MCF 10A (cell line): ENCODE data around the gene UCK2. TPM values are rescaled to one million over a fixed set of nuclear protein-coding genes. Genes with fewer than 3 reads are reported as not detected.
A peak's percentile ranks its signal among the peaks of the same experiment; 100 is the strongest.

Source experiments
- BruUV-seq: library from RNA; stranded (reverse); fragments of 400-500 nt; replicated peaks from 2 replicates; lab custom pipeline; 2021; lab: Mats Ljungman, UMichigan
- CTCF ChIA-PET: fragments of 300-600 bp; sonication (Branson Sonifier 250); formaldehyde crosslinking; extraction: SDS; loops from one replicate; lab custom pipeline; 2021; ENCODE audit warnings: antibody characterized with exemption, inconsistent platforms; lab: Yijun Ruan, JAX
- POLR2A ChIA-PET: fragments of 300-600, 350-650 bp; sonication (Branson Sonifier 250); formaldehyde crosslinking; extraction: SDS; loops from one replicate; lab custom pipeline; 2020; ENCODE audit warnings: antibody characterized with exemption, inconsistent platforms; lab: Yijun Ruan, JAX
- DNase-seq: peaks from one replicate; pipeline ENCODE4 v3.0.0-alpha.2; 2018; ENCODE audit not compliant: unreplicated experiment
- H3K27ac Mint-ChIP-seq: one replicate; pipeline ENCODE4 v1.8.0; 2022; ENCODE audit warnings: mild to moderate bottlenecking, low read depth, mixed read lengths; ENCODE audit not compliant: unreplicated experiment
- H3K27me3 Mint-ChIP-seq: one replicate; pipeline ENCODE4 v1.8.0; 2022; ENCODE audit warnings: mixed read lengths; ENCODE audit not compliant: insufficient read depth, unreplicated experiment
- H3K36me3 Mint-ChIP-seq: one replicate; pipeline ENCODE4 v1.8.0; 2022; ENCODE audit warnings: mild to moderate bottlenecking, moderate library complexity, mixed read lengths; ENCODE audit not compliant: insufficient read depth, unreplicated experiment
- H3K4me1 Mint-ChIP-seq: one replicate; pipeline ENCODE4 v1.8.0; 2022; ENCODE audit warnings: mixed read lengths; ENCODE audit not compliant: insufficient read depth, unreplicated experiment
- H3K4me3 Mint-ChIP-seq: one replicate; pipeline ENCODE4 v1.8.0; 2022; ENCODE audit warnings: mild to moderate bottlenecking, moderate library complexity, mixed read lengths; ENCODE audit not compliant: unreplicated experiment
- H3K9me3 Mint-ChIP-seq: one replicate; pipeline ENCODE4 v1.8.0; 2022; ENCODE audit warnings: mixed read lengths; ENCODE audit not compliant: unreplicated experiment
- CTCF ChIP-seq: fragments of 200-600 bp; IDR thresholded peaks from one replicate; pipeline ENCODE4 v1.8.0; 2022; ENCODE audit warnings: antibody characterized with exemption, mild to moderate bottlenecking; ENCODE audit not compliant: unreplicated experiment
- intact Hi-C: fragments of 100-400 bp; cut with micrococcal nuclease; formaldehyde crosslinking; loops from 2 replicates; pipeline ENCODE4 v1.14.1; 2022
- total RNA-seq: library from RNA; stranded (reverse); gene quantifications from 2 replicates; pipeline ENCODE4 v1.2.3, GENCODE V29; 2022

UCK2 gene
- total RNA-seq, 1 experiment from 2014 or later: 144 TPM

GRCh38 chr1:165841582-165842017, 14.2 kb downstream of the UCK2 start:
- DNase-seq: peak; percentile 54
- ChIA-PET CTCF (interaction anchor here (0.8 to 3.5 kb wide), 4 partner anchors 12 to 144 kb away, joined by 3 to 17 read pairs (median 4); partner anchors contain the start of genes ALDH9A1 and UCK2), POLR2A (interaction anchor here (0.7 to 1.9 kb wide), 6 partner anchors 12 to 211 kb away, joined by 3 to 11 read pairs (median 3); partner anchors contain the start of genes MGST3 and TMCO1)
- Mint-ChIP-seq H3K36me3 (peaks cover 8% of the 10 kb centered on the region), H3K27ac (peak overlapping the region; percentile 13), H3K27me3 (no peaks in the 10 kb centered on the region), H3K9me3 (no peaks in the 10 kb centered on the region), H3K4me3 (no peak overlapping the region), H3K4me1 (peaks cover 39% of the 10 kb centered on the region)
- intact Hi-C loops: no loop called here
- no peak for TF ChIP-seq CTCF
- BruUV-seq: no TSS peak

GRCh38 chr1:165842023-165842670, 14.7 kb downstream of the UCK2 start:
- CTCF ChIA-PET: interaction anchor here (0.6 to 3.5 kb wide), 8 partner anchors 10 to 710 kb away, joined by 3 to 17 read pairs (median 4); partner anchors contain the start of genes ALDH9A1 and UCK2

DNA sequence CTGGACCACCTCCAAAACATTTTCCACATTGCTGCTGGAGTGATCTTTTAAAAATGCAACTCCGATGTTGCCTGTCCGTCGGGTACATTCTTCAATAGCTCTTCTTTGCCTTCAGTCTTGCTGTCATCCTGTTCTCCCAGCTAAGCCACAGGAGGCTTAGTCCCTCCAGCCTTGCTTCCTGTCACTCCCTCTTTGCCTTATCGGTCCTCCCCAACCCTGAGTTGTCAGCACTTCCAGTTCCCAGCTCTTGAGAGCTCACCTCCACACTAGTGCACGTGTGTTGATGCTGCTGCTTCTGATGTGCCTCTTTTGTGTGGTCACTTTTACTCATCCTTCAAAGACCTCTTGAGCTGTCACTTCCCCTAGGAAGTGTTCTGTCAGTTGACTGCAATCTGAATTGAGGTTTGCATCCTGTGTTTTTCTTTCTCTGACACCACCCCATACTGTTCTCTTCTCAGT, 15.3 kb downstream of the UCK2 start:
- Mint-ChIP-seq H3K9me3 (no peaks in the 10 kb centered on the region), H3K27me3 (no peaks in the 10 kb centered on the region), H3K4me3 (no peak overlapping the region), H3K4me1 (peaks cover 29% of the 10 kb centered on the region), H3K36me3 (no peaks in the 10 kb centered on the region), H3K27ac (peak overlapping the region; percentile 13)
- ChIA-PET POLR2A (interaction anchor here (0.9 to 1.9 kb wide), 3 partner anchors 13 to 74 kb away, joined by 4 to 11 read pairs (median 5); partner anchors contain the start of gene TMCO1), CTCF (interaction anchor here (0.6 to 3.5 kb wide), 7 partner anchors 9 to 1217 kb away, joined by 3 to 17 read pairs (median 4); partner anchors contain the start of gene ALDH9A1)
- no TSS peak for BruUV-seq
- intact Hi-C loops: no loop called here
- no peak for TF ChIP-seq CTCF
- peak; percentile 18 for DNase-seq

More at GRCh38 chr1:165842023-165842670, 14.7 kb downstream of the UCK2 start:
- Mint-ChIP-seq H3K27me3 (no peaks in the 10 kb centered on the region), H3K36me3 (peaks cover 3% of the 10 kb centered on the region), H3K4me3 (no peak overlapping the region), H3K9me3 (no peaks in the 10 kb centered on the region), H3K4me1 (peaks cover 35% of the 10 kb centered on the region), H3K27ac (peak overlapping the region; percentile 13)
- POLR2A ChIA-PET: interaction anchor here (0.7 to 1.9 kb wide), 7 partner anchors 13 to 211 kb away, joined by 3 to 11 read pairs (median 3); partner anchors contain the start of genes MGST3 and TMCO1
- no peak for DNase-seq
- intact Hi-C loops: no loop called here
- no peak for TF ChIP-seq CTCF
- BruUV-seq: no TSS peak

DNA sequence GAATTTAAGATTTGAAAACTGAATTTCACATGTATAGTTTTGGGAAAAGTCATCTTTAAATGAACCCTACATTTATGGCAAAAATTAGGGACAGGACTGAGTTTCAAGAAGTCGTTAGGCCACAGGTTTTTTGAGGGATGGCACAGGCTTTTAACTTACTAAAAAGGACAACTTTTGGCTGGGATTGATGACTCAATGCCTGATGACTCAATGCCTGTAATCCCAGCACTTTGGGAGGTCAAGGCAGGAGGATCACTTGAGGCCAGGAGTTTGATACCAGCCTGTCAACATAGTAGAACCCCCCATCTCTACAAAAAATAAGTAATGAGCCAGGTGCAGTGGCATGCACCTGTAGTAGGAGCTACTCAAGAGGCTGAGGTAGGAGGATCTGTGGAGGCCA, 15.9 kb downstream of the UCK2 start:
- no peaks in the 10 kb centered on the region for H3K9me3 Mint-ChIP-seq
- DNase-seq: peak; percentile 56

More for the DNA sequence above, 15.9 kb downstream of the UCK2 start:
- POLR2A ChIA-PET: no interaction called here
- Mint-ChIP-seq H3K4me3 (no peak overlapping the region), H3K4me1 (peaks cover 23% of the 10 kb centered on the region), H3K27ac (peak overlapping the region; percentile 13), H3K27me3 (no peaks in the 10 kb centered on the region), H3K36me3 (no peaks in the 10 kb centered on the region)
- no peak for TF ChIP-seq CTCF
- no TSS peak for BruUV-seq
- intact Hi-C loops: no loop called here
- CTCF ChIA-PET: interaction anchor here (1.0 to 3.5 kb wide), 7 partner anchors 8 to 1216 kb away, joined by 3 to 17 read pairs (median 4); partner anchors contain the start of gene ALDH9A1
